Hippocampal formation (tissue), 2 donors: Measurements from ENCODE around the gene CDH2.
A peak's percentile ranks its signal among the peaks of the same experiment; 100 is the strongest.

Source experiments
- DNase-seq, 2 donors: peaks; one replicate each; lab custom pipeline; 2025; lab: John Stamatoyannopoulos, UW

CDH2 gene

GRCh38 chr18:28127763-28128658 is 48.9 kb downstream of the CDH2 start:
- no peak for DNase-seq

- no peak for DNase-seq
Observed at GRCh38 chr18:28127228-28127627, 49.7 kb downstream of the CDH2 start.

GRCh38 chr18:28126768-28127167 is 50.2 kb downstream of the CDH2 start:
- DNase-seq, result no peak

- DNase-seq, result no peak
Observed at GRCh38 chr18:28125051-28125450, 51.9 kb downstream of the CDH2 start.

- DNase-seq, result no peak
Observed at GRCh38 chr18:28124131-28125029, 52.5 kb downstream of the CDH2 start.

GRCh38 chr18:28123401-28124030 is 53.4 kb downstream of the CDH2 start:
- no peak for DNase-seq

GRCh38 chr18:28120828-28121515 is 56.0 kb downstream of the CDH2 start:
- no peak for DNase-seq

GRCh38 chr18:28116461-28116860 is 60.5 kb downstream of the CDH2 start:
- DNase-seq, result no peak

GRCh38 chr18:28115149-28115550 is 61.8 kb downstream of the CDH2 start:
- no peak for DNase-seq

- DNase-seq, result no peak
Observed at GRCh38 chr18:28114472-28114871, 62.5 kb downstream of the CDH2 start.

GRCh38 chr18:28113271-28114029 is 63.5 kb downstream of the CDH2 start:
- DNase-seq, result no peak

- DNase-seq, result no peak
Observed at GRCh38 chr18:28112056-28112470, 64.9 kb downstream of the CDH2 start.

- DNase-seq, result no peak
Observed at GRCh38 chr18:28110924-28111323, 66.0 kb downstream of the CDH2 start.

GRCh38 chr18:28109781-28110560 is 67.0 kb downstream of the CDH2 start:
- DNase-seq, result peak in 1 of 2 donors; percentile 17

GRCh38 chr18:28108814-28109213 is 68.1 kb downstream of the CDH2 start:
- no peak for DNase-seq

- no peak for DNase-seq
Observed at GRCh38 chr18:28108254-28108653, 68.7 kb downstream of the CDH2 start.

- no peak for DNase-seq
Observed at GRCh38 chr18:28099237-28099636, 77.7 kb downstream of the CDH2 start.

- no peak for DNase-seq
Observed at GRCh38 chr18:28095631-28096030, 81.3 kb downstream of the CDH2 start.

GRCh38 chr18:28095041-28095440 is 81.9 kb downstream of the CDH2 start:
- no peak for DNase-seq

GRCh38 chr18:28091197-28091596 is 85.7 kb downstream of the CDH2 start:
- no peak for DNase-seq
